ENCODE measurements around the gene CTBP2. TPM values are rescaled to one million over a fixed set of nuclear protein-coding genes. Genes with fewer than 3 reads are reported as not detected.
A peak's percentile ranks its signal among the peaks of the same experiment; 100 is the strongest.
"Not testable (repeated sequence)": the region's sequence is repeated elsewhere in the genome, so short reads cannot be mapped to it uniquely, and the experiment has no call there.

Gene CTBP2
- total RNA-seq, 3 donors from 2014 or later = 53.1 to 91.2 (median 65.9) TPM

- Histone ChIP-seq H3K36me3 (no peaks in the 10 kb centered on the region), H3K4me3 (no peak overlapping the region), H3K4me1 (no peaks in the 10 kb centered on the region), H3K27ac (peak overlapping the region in 1 of 2 donors; percentile 17), H3K9me3 (no peaks in the 10 kb centered on the region), H3K27me3 (no peaks in the 10 kb centered on the region)
- peak in 1 of 3 donors; percentile 47 for TF ChIP-seq POLR2AphosphoS5 (IDR thresholded peaks at IDR 0.05)
- peak; percentile 43 to 80 (median 76) for TF ChIP-seq CTCF (IDR thresholded peaks at IDR 0.05)
- TF ChIP-seq POLR2A (IDR thresholded peaks at IDR 0.05) = no peak
- intact Hi-C loops (cut with DNase I; ENCODE audit: low total_unique reads) = no loop called here
- DNase-seq (ENCODE audit: low spot score in 2 of 2) = peak in 1 of 2 donors; percentile 70
Measured at GRCh38 chr10:124992462-124993344, 167.7 kb downstream of the CTBP2 start.

GRCh38 chr10:124991835-124992234, 168.5 kb downstream of the CTBP2 start:
- no peak for TF ChIP-seq POLR2AphosphoS5 (IDR thresholded peaks at IDR 0.05)
- no peak for TF ChIP-seq POLR2A (IDR thresholded peaks at IDR 0.05)
- TF ChIP-seq CTCF (IDR thresholded peaks at IDR 0.05) = no peak
- no peaks in the 10 kb centered on the region for H3K36me3 ChIP-seq
- H3K4me1 ChIP-seq = no peaks in the 10 kb centered on the region
- no peak overlapping the region for H3K4me3 ChIP-seq
- H3K27me3 ChIP-seq = no peaks in the 10 kb centered on the region
- intact Hi-C loops (cut with DNase I; ENCODE audit: low total_unique reads) = no loop called here
- no peak for DNase-seq (ENCODE audit: low spot score in 2 of 2)
- no peak overlapping the region for H3K27ac ChIP-seq
- H3K9me3 ChIP-seq = no peaks in the 10 kb centered on the region

DNA sequence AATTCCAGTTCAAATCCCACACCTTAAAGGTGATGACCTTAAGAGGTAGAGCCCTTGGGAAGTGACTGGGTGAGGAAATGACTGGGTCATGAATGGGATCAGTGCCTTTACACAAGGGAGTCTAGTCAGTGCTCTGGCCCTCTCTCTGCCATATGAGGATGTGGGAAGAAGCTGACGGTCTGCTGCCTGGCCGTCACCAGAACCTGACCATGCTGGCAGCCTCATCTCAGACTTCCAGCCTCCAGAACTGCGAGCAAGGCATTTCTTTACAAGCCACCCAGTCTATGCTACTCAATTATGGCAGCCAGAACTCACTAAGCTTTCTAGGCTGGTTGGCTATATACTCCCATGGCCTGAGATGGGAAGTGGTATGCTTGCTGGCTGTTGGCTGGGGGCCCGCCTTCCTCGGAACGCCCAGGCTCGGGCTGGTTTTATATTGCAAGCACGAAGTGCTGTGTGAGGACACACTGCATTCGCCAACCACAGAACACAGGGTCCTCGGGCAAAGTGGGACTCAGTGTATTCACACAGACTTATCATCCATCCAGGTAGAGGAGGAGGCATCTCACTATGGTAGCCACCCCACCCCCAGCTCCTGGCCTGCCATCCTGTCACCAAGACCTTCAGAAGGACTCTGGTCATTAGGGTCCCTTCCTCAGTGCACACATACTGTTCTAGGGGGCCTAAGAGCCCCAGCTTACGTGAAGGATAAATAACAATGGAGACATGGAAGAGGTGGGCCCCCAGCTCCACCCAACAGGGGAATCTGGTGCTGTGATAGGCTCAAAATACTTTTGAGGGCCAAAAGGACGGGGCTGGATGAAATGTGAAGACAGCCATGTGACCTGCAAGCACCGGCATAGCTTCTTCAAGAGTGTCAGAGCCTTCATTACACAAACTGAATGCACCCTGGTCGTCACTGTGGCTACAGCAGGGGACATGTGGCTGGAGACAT, 169.4 kb downstream of the CTBP2 start:
- intact Hi-C loops (cut with DNase I; ENCODE audit: low total_unique reads) = no loop called here
- DNase-seq (ENCODE audit: low spot score in 2 of 2) = no peak
- H3K27me3 ChIP-seq = no peaks in the 10 kb centered on the region
- no peaks in the 10 kb centered on the region for H3K36me3 ChIP-seq
- H3K4me1 ChIP-seq = no peaks in the 10 kb centered on the region
- no peak overlapping the region for H3K4me3 ChIP-seq
- TF ChIP-seq POLR2A (IDR thresholded peaks at IDR 0.05) (no peak), CTCF (IDR thresholded peaks at IDR 0.05) (no peak), POLR2AphosphoS5 (IDR thresholded peaks at IDR 0.05) (no peak)
- no peaks in the 10 kb centered on the region for H3K9me3 ChIP-seq
- no peak overlapping the region for H3K27ac ChIP-seq

DNA sequence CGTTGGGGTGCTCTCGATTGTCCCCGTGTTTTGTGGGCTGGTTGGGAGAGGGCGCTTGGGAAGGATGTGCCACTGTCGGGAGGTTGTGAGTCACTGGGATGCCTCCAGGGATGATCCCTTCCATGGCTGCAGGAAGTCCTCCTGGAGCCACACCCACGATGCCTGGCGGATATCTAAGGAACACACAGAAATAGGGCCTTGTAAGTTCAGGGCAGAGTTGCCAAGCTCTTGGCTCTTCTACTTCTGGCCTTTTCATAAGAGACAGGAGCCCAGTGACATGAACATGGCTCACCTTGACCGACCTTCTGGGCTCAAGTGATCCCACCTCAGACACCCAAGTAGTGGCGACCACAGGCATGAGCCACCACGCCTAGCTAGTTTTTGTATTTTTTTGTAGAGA, 170.8 kb downstream of the CTBP2 start:
- DNase-seq (ENCODE audit: low spot score in 2 of 2) = no peak
- Histone ChIP-seq H3K4me1 (no peaks in the 10 kb centered on the region), H3K4me3 (no peak overlapping the region), H3K36me3 (no peaks in the 10 kb centered on the region), H3K27me3 (no peaks in the 10 kb centered on the region), H3K9me3 (no peaks in the 10 kb centered on the region), H3K27ac (no peak overlapping the region)
- TF ChIP-seq POLR2A (IDR thresholded peaks at IDR 0.05) (no peak), POLR2AphosphoS5 (IDR thresholded peaks at IDR 0.05) (no peak), CTCF (IDR thresholded peaks at IDR 0.05) (no peak)
- intact Hi-C loops (cut with DNase I; ENCODE audit: low total_unique reads) = no loop called here

GRCh38 chr10:124988753-124989152, 171.6 kb downstream of the CTBP2 start:
- H3K4me3 ChIP-seq; intact Hi-C loops (cut with DNase I; ENCODE audit: low total_unique reads); H3K9me3 ChIP-seq; H3K4me1 ChIP-seq; H3K36me3 ChIP-seq; H3K27me3 ChIP-seq; DNase-seq (ENCODE audit: low spot score in 2 of 2); H3K27ac ChIP-seq: not testable (repeated sequence)

Measured in breast epithelium (tissue), 4 donors.